Hippocampal formation (tissue), 2 donors: Measurements from ENCODE around the gene SLC25A41.

ENCODE experiments used
- DNase-seq, 2 donors: peaks; one replicate each; lab custom pipeline; 2025; lab: John Stamatoyannopoulos, UW

The SLC25A41 gene

DNA sequence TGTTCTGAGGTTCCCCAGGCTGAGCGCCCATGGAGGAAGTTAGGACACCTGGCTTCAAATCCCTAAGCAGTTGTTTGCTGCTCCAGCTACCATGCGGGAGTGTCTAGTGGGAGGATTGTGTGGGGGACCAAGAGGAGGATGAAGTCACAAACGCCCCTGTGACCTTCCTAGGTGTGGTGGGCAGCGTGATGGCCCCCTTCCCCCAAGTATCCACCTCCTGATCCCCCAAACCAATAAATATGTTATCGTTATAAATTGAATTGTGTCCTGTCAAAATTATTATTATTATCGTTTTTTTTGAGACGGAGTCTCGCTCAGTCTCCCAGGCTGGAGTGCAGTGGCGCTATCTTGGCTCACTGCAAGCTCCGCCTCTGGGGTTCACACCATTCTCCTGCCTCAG is at the start of gene SLC25A41:
Gene SLC25A41, minus strand, starts transcription at position 101 of the 400 bp plus-strand sequence. Its CDS starts 70 bp downstream, at position 31.
- DNase-seq, result no peak

DNA sequence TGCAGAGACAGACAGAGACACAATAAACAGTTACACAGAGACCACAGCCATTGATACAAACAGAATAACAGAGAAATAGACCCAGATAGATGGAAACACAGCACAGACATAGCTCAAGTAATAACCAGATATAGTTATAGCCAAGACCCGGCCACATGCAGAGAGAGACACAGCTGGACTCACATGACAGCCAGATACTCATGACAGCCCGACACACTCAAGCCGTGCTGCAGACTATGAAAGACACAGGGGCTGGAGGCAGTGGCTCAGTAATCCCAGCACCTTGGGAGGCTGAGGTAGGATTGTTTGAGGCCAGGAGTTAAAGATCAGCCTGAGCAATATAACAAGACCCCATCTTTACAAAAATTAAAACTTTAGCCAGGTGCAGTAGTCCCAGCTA is 49.7 kb upstream of the SLC25A41 start:
- DNase-seq, result no peak

DNA sequence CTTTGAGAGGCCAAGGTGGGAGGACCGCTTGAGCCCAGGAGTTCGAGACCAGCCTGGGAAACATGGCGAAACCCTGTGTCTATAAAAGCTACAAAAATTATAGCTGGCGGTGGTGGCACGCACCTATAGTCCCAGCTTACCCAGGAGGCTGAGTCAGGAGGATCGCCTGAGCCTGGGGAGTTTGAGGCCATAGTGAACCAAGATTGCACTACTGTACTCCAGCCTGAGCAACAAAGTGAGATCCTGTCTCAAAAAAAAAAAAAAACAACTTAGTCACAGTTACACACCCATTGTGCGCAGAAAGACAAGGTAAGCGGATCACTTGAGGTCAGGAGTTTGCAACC is 48.8 kb upstream of the SLC25A41 start:
- DNase-seq, result no peak

DNA sequence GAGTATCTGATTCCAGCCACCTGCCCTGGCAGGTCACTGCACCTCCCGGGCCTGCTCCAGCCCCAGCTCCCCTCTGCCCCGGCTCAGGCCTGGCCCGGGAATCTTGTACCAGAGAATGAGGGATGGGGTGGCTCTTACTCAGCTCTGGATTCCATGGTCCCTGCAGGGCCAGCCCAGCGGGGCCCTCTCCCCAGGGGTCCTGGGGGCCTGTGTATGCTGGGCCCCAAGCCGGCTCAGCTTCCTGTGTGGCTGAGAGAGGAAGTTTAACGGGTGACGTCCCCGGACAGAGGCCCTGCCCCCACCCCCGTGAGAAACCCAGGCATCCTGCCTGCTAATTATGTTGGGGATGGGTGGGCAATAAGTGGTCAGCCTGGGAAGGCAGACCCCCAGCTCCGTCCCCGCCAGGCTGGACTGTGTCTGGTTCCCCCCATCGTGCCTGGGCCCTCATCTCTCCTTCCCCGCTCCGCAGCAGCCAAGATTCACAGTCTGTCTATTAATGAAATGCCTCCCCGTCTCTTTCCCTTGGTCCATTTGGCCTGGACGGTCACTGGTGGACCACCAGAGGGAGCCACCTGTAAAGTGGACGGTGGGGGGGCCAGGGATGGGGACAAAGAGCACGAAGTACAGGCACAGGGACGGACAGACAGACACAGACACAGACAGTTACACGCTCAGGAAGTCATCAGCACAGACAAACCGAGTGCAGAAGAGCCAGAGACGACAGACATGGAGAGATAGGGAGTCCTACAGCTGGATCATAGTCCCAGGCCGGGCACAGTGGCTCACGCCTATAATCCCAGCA is 48.2 kb upstream of the SLC25A41 start, which contains the start of gene DENND1C:
Gene DENND1C, minus strand, starts transcription at position 247 of the 802 bp plus-strand sequence. Its CDS starts 92 bp downstream, at position 155.
- DNase-seq, result peak in 1 of 2 donors; percentile 38

DNA sequence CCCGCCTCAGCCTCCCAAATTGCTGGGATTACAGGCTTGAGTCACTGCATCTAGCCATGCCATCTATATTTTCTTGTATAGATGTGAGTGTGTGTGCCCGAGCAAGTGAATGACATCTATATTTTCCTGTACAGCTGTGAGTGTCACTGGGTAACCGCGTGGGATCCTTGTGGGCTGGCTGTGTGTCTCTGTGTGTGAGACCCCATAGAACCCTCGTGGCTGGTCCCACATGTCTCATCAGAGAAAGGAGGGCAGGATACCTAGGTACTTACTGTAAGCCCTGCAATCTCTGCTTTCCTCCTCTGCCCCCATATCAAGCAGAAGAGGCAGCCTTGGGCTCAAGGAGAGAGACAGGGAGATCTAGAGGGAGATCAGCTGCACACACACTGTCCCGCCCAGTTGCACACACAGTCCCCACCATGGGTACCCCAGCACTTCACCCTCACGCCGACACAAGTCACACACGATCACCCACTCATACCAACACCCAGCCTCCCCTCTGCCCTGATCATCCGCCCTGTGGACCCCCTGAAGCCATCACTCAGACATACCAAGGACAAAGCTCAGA is 47.4 kb upstream of the SLC25A41 start:
- DNase-seq, result no peak

DNA sequence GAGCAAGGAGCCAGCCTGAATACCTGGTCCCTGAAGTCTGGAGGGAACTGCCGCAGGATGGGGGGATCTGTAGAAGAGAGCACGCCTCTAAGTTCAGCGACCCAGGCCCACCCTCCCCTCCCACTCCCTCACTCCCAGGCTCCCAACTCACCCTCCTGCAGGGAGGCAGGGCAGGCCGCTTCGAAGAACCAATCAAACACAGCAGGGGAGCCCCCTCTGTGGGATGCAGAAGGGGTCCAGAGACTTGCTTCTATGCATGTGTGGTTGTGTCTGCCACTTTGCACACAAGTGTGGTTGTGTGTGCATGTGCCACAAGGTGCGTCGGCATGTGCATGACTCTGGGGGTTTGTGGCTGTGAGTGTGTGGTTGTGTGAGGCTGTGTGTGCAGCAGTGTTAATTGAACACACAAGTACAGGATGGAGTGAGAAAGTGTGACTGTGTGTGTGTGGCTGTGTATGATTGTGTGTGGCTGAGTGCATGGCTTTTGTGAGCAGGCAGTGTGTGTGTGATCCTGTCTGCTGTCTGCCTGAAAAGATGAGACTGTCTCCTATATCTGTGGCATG is 46.4 kb upstream of the SLC25A41 start:
- no peak for DNase-seq

DNA sequence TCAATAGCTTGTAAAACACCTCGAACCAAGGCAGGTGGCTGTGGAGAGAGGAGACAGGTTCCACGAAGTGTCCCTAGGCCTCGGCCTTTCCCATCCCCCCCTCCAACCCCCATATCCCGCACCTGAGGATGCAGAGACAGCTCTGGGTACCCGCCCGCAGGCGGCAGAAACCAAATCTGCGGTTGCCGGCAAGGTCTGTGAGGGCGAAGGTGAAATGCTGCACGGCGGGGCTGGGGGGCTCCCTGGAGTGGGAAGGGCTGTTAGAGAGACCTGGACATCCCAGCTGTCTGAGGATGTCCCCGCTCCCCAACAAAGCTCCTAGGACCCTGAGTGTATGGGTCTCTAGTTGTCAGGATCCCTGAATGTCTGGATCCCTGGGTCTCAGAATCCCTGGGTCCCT is 45.3 kb upstream of the SLC25A41 start:
- DNase-seq, result no peak

DNA sequence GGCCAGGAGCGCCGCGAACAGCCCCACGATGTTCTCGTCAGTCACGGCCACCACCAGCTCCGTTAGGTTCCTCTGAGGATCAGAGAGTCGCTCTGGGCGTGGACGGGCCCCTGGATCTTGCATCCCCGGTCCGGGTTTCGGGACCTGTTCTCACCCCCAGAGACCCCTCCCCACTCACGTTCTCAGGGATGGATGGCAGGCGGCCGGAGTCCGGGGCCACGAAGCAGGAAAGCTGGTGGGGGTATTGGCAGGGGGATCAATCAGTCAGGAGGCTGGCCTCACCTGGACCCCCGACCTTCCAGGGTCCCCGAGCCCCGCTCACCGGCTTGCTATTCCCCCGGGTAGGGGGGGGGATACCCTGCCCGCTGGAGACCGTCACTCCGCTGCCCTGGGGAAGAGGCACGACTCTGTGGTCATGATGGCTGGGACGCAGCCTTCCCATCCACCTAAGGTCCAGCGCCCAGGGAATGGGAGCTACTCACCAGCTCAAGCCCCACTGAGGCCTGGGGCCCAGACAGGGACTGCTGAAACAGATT is 43.4 kb upstream of the SLC25A41 start:
- DNase-seq, result no peak

DNA sequence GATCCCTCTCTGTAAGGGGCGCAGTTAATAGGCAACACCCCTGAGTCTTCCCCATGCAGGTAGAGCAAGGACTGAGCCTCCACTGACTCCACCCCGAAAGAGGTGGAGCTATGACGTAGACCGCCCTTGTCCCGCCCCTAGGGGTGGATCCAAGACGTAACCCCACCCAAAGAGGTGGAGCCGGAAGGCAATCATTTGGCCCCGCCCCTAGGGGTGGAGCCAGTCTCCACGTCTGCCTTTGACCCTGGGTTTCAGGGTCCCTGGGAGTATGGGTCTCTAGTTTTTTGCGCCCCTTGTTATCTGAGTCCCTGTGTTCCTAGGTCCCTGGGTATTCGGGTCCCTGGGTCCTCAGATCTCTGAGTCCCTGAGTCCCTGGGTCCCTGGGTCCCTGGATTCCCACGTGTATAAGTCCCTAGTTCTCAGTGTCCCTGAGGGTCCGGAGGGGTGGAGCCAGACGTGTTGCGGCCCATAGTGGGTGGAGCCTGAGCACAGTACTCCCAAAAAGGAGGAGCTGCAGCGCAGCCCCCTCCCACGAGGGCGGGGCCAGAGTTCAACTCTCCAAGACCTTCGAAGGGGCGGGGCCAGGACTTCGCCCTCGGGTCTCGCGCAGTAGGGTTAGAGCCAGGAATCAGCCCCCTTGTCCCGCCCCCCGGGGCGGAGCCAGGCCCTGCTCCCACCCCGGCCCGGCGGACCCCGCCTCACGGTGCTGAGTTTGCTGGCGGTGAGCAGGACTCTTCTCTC is 42.8 kb upstream of the SLC25A41 start:
- DNase-seq, result peak in 1 of 2 donors; percentile 52

DNA sequence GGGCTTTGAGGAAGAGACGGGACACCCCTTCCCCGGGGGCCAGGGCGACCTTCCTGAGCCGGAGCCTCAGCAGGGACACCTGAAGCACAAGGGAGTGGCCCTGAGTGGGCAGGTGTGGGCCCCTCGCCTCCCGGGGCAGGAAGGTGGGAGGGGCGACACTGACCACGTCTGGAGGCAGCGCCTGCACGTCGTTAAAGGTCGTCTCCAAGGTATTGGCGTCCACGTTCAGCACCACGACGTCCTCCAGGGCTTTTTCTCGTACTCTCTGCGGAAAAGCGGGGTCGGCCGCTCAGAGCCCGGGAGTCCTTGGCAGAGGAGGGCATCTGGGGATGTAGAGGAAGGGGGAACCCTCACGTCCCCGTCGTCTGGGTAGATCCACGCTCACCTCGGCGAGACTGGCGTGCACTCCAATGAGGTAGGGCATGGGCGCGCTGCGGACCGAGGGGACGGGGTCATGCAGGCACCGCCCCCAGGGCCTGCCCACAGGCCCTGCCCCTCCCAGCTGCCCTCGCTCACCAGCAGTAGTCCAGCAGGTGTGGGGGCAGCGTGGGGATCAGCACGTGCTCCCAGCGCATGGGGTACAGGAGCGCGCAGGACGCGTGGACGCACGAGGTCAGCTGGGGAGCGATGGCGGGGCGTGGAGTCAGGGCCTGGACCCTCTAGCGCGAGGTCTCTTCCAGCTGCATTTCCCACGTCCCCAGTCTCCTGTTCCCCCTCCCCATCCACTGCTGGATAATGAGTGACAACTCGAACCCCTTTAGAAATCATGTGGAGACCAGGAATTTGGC is 42.0 kb upstream of the SLC25A41 start:
- no peak for DNase-seq

DNA sequence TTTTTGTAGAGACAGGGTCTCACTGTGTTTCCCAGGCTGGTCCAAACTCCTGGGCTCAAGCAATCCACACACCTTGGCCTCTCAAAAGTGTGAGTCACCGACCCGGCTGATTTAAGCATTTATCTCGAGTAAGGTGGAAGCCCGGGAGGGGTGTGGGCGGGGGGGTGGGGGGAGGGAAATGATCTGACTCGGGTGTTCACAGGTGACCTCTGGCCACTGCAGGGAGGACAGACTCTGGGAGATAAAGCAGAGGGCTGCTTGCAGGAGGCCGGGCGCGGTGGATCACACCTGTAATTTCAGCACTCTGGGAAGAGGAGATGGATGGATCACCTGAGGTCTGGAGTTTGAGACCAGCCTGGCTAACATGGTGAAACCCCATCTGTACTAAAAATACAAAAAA is 40.1 kb upstream of the SLC25A41 start:
- DNase-seq, result no peak

DNA sequence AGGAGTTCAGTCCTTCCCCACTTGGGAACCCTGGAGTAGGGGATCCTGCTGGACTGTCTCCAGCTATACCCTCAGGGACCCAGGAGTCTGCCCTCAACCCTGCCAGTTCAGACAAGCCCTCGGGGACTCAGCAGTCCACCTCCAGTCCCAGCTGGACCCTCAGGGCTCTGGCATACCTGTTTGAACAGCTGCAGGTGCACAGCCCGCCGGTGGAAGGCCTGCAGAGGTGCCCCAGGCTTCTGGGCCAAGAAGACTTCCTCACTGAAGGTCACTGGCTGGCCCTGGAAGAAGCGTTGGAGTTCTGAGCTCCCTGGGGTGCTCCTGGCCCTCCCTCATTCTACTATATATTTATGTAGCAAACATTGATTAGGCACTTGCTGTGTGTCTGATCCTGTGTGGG is 39.1 kb upstream of the SLC25A41 start:
- DNase-seq, result no peak

DNA sequence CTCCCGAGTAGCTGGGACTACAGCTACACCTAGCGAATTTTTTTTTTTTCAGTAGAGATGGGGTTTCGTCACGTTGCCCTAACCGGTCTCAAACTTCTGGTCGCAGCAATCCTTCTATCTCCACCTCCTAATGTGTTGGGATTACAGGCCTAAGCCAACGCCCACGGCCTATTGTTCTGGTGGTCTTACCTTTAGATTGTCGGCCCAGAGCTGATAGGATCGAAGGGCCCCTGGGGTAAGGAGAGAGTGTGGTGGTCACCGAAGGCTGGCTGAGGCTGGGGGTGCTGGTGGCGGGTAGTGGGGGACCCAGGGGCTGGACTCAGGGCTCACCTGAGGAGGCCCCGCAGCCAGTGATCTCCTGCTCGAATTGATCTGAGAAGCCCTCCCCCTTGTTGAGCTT is 37.5 kb upstream of the SLC25A41 start:
- DNase-seq, result no peak

DNA sequence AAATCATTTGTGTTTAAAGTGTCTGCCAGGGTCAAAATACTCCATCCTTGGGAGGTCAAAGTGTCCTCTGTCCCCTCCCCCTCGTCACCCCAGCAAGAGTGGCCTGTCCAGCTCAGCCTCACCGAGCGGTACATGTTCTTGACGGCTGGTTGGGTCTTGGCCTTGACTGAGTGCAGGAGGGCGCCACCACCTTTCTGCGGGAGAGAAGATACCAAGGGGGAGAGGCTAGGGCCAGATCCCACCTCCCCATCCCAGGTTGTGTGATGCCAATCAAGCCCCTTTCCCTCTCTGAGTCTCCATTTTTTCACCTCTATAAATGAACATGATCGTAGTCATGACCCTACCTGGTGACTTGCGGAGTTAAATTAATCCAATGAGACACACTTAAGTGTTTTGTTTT is 36.6 kb upstream of the SLC25A41 start:
- no peak for DNase-seq

DNA sequence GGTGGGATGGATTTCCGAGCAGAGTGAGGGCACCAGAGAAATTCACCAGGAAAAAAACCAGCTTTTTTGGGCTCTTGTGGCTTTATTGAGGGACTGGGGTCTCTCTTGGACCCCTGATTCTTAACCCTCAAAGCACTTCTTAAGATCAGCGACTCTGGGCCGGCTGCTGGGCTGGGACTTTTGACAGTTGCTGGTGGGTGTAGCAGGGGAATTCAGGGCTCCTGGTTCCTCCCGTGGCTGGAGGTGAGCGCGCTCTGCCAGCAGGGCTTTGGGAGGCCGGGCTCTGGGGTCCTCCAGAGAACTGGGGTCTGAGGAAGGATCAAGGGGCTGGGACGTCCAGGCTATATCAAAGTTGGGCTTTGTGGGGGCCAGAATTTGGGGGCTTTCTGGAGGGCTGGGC is 33.8 kb upstream of the SLC25A41 start:
- DNase-seq, result no peak

DNA sequence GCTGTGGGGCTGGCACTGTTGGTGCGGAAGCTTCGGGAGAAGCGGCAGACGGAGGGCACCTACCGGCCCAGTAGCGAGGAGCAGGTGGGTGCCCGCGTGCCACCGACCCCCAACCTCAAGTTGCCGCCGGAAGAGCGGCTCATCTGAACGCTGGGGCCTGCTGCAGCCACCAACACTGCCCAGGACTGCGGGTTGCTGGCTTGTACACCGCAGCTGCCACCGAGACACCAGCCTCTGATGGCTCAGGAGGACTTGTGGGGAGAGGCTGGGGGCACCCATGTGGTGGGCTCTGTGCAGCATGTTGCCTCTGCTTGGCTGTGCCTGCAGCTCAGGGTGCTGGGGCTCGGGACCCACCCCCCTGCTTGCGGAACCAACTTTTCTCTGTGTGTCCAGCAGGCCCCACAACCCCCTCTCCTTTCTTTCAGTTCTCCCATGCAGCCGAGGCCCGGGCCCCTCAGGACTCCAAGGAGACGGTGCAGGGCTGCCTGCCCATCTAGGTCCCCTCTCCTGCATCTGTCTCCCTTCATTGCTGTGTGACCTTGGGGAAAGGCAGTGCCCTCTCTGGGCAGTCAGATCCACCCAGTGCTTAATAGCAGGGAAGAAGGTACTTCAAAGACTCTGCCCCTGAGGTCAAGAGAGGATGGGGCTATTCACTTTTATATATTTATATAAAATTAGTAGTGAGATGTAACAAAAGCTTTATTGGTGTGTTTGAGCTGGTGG is 33.1 kb upstream of the SLC25A41 start:
- no peak for DNase-seq

DNA sequence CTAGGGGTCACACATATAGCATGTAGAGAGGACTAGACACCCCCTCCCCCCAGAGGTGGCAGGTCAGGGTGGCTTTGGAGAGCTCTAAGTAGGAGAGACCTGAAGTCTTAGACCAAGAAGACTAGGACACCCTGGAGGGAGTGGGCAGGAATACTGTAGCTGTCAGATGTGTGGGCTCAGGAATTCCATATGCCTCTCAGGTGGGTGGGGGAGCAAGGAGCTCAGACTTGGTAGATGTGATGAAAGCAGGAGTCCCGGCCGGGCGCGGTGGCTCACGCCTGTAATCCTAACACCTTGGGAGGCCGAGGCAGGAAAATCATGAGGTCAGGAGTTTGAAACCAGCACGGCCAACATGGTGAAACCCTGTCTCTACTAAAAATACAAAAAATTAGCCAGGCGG is 32.1 kb upstream of the SLC25A41 start:
- DNase-seq, result no peak

DNA sequence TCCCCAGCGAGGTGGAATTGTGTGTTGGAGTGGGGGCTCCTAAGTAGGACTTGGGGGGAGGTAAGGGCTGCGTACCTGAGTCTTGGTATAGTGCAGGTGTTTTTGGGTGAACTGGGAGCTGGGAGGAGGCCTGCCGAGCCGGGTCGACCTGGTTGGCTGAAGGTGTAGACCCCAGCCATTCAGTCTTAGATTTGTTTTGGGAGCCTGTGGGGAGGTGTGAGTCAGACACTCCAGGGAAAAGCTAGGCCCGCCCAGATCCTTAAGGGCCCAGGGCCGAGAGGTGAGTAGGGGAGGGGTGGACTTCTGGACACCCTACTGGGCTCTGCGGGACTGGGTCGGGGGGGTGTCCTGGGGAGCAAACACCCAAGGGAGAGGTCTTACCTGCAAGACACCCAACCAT is 31.4 kb upstream of the SLC25A41 start:
- no peak for DNase-seq

DNA sequence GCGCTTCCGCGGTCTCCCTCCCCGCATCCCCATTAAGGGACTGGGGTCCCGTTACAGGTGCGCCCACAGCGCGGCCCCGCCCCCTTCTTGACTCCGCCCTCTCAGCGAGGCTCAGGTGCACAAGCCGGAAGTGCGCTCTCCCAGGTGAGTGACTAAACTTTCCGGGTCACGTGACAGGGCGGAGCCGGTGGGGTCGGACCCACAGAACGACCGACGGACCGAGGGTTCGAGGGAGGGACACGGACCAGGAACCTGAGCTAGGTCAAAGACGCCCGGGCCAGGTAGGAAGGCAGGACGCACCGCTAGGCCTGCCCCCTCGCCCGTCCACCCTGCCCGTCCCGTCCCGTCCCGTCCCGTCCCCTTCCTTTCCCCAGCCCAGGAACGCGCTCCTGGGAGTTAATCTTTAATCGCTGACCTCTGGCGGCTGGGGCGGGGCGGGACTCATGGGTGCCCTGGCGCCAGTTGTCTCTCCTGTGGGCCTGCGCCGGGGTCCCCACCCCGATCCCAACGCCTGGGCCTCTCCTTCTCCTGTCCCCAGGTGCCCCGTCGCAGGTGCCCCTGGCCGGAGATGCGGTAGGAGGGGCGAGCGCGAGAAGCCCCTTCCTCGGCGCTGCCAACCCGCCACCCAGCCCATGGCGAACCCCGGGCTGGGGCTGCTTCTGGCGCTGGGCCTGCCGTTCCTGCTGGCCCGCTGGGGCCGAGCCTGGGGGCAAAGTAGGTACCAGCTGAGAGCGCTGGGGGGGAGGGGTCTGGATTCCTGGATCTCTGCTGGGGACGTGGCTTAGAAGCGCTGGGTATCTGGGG is 30.7 kb upstream of the SLC25A41 start, which contains the start of gene CRB3:
Gene CRB3, plus strand, starts transcription at position 202 of the 804 bp plus-strand sequence. Its CDS starts 431 bp downstream, at position 633.
- no peak for DNase-seq
